ENCODE measurements around the gene TMEM141. TPM values are rescaled to one million over a fixed set of nuclear protein-coding genes. Genes with fewer than 3 reads are reported as not detected.

Gene TMEM141
- total and polyA plus RNA-seq, 2 of the 8 experiments (the other 6 are each of a cell fraction or from before 2014, with no cell fraction given) = 51.1 to 137 TPM

DNA sequence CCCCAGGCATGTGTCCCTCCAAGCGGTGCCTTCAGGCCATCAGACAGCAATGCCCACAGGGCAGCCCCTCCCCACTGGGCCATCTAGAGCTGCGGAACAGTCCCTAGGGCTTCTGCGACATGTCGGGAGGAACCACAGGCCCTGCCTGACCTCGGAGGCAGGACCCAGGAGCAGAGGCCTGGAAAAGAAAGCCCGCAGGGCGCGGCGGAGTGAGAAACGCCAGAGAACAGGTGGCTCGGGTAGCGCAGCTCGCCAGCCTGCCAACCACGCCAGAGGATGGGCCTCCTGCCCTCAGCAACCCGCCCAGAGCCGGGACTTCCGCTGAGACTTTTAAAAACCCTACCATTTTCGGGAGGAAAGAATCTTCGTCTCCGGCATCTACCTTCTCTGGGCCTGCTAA is 33.8 kb upstream of the TMEM141 start (continued):
- no peak for TF ChIP-seq SAP30 (IDR thresholded peaks at IDR 0.05; ENCODE audit: insufficient read depth, insufficient replicate concordance, low read length)
- no peak for TF ChIP-seq CHD1 (IDR thresholded peaks at IDR 0.05; ENCODE audit: low read depth, low read length)
- no peak for TF ChIP-seq EGR1 (IDR thresholded peaks at IDR 0.05; ENCODE audit: borderline replicate concordance, low read depth, low read length)

Data from H1 (cell line).